ENCODE data around the gene WIZ.
"Not testable (repeated sequence)": the region's sequence is repeated elsewhere in the genome, so short reads cannot be mapped to it uniquely, and the experiment has no call there.

WIZ gene

GRCh38 chr19:15428956-15429824 lies 20.6 kb downstream of the WIZ start:
- DNase-seq = no peak

GRCh38 chr19:15427991-15428471 lies 21.7 kb downstream of the WIZ start:
- DNase-seq = no peak

GRCh38 chr19:15427350-15427700 lies 22.4 kb downstream of the WIZ start:
- DNase-seq = no peak

- DNase-seq = no peak
Observed at GRCh38 chr19:15426485-15427349, 23.0 kb downstream of the WIZ start.

- no peak for DNase-seq
Observed at GRCh38 chr19:15425321-15425950, 24.3 kb downstream of the WIZ start.

- DNase-seq = no peak
Observed at GRCh38 chr19:15424692-15425272, 25.0 kb downstream of the WIZ start.

- no peak for DNase-seq
Observed at GRCh38 chr19:15424121-15424520, 25.6 kb downstream of the WIZ start.

- DNase-seq = no peak
Observed at GRCh38 chr19:15423130-15423529, 26.6 kb downstream of the WIZ start.

GRCh38 chr19:15422296-15423075 lies 27.3 kb downstream of the WIZ start:
- no peak for DNase-seq

- no peak for DNase-seq
Observed at GRCh38 chr19:15421721-15422260, 28.0 kb downstream of the WIZ start.

GRCh38 chr19:15421136-15421695 lies 28.5 kb downstream of the WIZ start:
- no peak for DNase-seq

- peak; percentile 15 for DNase-seq
Observed at GRCh38 chr19:15419413-15420025, 30.2 kb downstream of the WIZ start.

- DNase-seq = peak; percentile 100
Observed at GRCh38 chr19:15418579-15419412, 31.0 kb downstream of the WIZ start, which contains the start of gene AKAP8L. TSS of gene AKAP8L (minus strand) at chr19:15418988. CDS start at chr19:15418923, 65 bp downstream.

GRCh38 chr19:15418231-15418578 lies 31.6 kb downstream of the WIZ start:
- peak; percentile 21 for DNase-seq

GRCh38 chr19:15417699-15418098 lies 32.1 kb downstream of the WIZ start:
- DNase-seq = peak; percentile 20

- no peak for DNase-seq
Observed at GRCh38 chr19:15412832-15413231, 36.9 kb downstream of the WIZ start.

- not testable (repeated sequence) for DNase-seq
Observed at GRCh38 chr19:15411351-15411750, 38.4 kb downstream of the WIZ start.

- DNase-seq = no peak
Observed at GRCh38 chr19:15404780-15405211, 45.0 kb downstream of the WIZ start.

- DNase-seq = no peak
Observed at GRCh38 chr19:15404097-15404779, 45.5 kb downstream of the WIZ start.
